Right lobe of liver (tissue), 6 donors: ENCODE results near the gene PRC1. TPM values are rescaled to one million over a fixed set of nuclear protein-coding genes. Genes with fewer than 3 reads are reported as not detected.

Experiments
- ATAC-seq, 4 donors: fragments of 200-7000 bp; cut with Tn5 transposase; one replicate each; pipeline ENCODE4 v1.9.1; 2020; ENCODE audit warnings: mild to moderate bottlenecking in 4 of 4, moderate library complexity in 4 of 4
- DNase-seq, 3 donors: peaks; one replicate each; pipeline ENCODE4 v3.0.0-alpha.2; 2020
- H3K27ac ChIP-seq, 3 donors: fragments of 200-600 bp; one replicate each; pipeline ENCODE4 v1.8.0; 2022
- H3K27me3 ChIP-seq, 2 donors: fragments of 200-600 bp; one replicate each; pipeline ENCODE4 v1.8.0; 2022
- H3K36me3 ChIP-seq, 4 donors: fragments of 200-600 bp; sonication (generic) in 1 of 4; one replicate each; pipeline versions ENCODE4 v1.5.1 to v1.8.0; 2017 to 2022; ENCODE audit warnings: control low read depth in 1 of 4
- H3K4me1 ChIP-seq, 4 donors: fragments of 200-600 bp; sonication (generic) in 1 of 4; one replicate each; pipeline versions ENCODE4 v1.5.1 to v1.8.0; 2017 to 2022; ENCODE audit warnings: control low read depth in 1 of 4
- H3K4me3 ChIP-seq, 3 donors: fragments of 200-600 bp; one replicate each; pipeline ENCODE4 v1.8.0; 2022
- H3K9me3 ChIP-seq, 4 donors: fragments of 200-600 bp; sonication (generic) in 1 of 4; one replicate each; pipeline versions ENCODE4 v1.5.1 to v1.8.0; 2017 to 2022; ENCODE audit warnings: control low read depth in 1 of 4
- POLR2A ChIP-seq: fragments of 450-650 bp; IDR thresholded peaks from one replicate; pipeline ENCODE4 v1.6.1; 2017; ENCODE audit warnings: antibody characterized with exemption, mild to moderate bottlenecking
- whole genome bisulfite sequencing: methylation state at CpG from one replicate; pipeline ENCODE4 v1.1.6; 2018; ENCODE audit warnings: low coverage, low lambda C conversion rate; ENCODE audit not compliant: insufficient coverage; ENCODE audit errors: missing lambda C conversion rate; 5-methylcytosine and 5-hydroxymethylcytosine counted together
- intact Hi-C, 2 donors: fragments of 100-400 bp; cut with DNase I; formaldehyde crosslinking; loops; one replicate each; pipeline versions ENCODE4 v1.11.2 to v1.14.1; 2022
- total RNA-seq, 6 experiments: library from RNA; depleted of rRNA in 2 of 6; stranded (reverse); fragments of >200 nt in 2 of 6; fragmentation: NEBNext Ultra II Directional in 3 of 6; extraction: Animal tissue kit (Norgen Biotek cat#: 25700) in 3 of 6; gene quantifications; one replicate each; pipeline versions ENCODE4 v1.1.0 to v1.2.4, GENCODE V29; 2016 to 2023
- TF ChIP-seq, protein P1 (sequence below), 4 donors: fragments of 200-600 bp in 3 of 4; fragments of 450-650 bp in 1 of 4; IDR thresholded peaks; one replicate each; pipeline versions ENCODE4 v1.5.1 to v1.8.0; 2016 to 2022; ENCODE audit warnings: antibody characterized with exemption in 4 of 4, mild to moderate bottlenecking in 2 of 4
- donor health status: DM: no; HTN: yes; CAD: no.
- donor health status: DM: no; HTN: no; CAD: no.
- donor health status: DM: no; HTN: no; CAD: no.
- donor health status: DM: no; HTN: yes; CAD: no.
- donor health status: DM: no; HTN: yes; CAD: no.

Gene PRC1
- total RNA-seq, 6 experiments from 2014 or later = 1.2 to 8.8 (median 4.3) TPM

DNA sequence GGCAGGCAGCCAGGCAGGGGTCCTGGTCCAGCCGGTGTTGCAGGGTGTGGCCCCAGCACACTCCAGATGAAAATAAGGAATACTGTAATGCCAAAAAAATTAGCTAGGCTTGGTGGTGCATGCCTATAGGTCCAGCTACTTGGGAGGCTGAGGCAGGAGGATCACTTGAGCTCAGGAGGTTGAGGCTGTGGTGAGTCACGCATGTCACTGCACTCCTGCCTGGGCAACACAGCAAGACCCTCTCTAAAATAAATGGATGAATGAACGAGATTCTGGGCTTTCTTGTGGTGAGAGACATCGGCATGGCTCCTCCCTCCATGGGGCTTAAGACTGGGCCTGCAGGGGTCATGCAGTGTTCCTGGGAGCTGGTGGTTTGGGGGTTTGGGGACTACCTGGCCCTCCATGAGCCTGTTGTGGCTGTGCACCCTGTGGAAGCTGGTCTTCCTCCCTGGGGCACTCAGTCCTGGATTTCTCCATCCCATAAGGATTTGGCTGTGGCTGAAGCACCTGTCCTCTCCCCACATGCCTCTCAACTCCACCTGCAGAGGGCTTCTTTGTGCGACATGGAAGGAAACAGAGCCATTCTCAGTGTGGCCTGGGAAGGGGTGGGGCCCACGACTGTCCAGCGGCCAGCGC lies 47.3 kb downstream of the PRC1 start:
- no peak overlapping the region for H3K27ac ChIP-seq
- H3K4me1 ChIP-seq = no peaks in the 10 kb centered on the region
- no peak overlapping the region for H3K4me3 ChIP-seq
- H3K27me3 ChIP-seq = no peaks in the 10 kb centered on the region
- WGBS = 88% methylated on average over 4 of the region's 8 CpGs
- no peak for ATAC-seq
- TF ChIP-seq POLR2A = no peak
- TF ChIP-seq, protein P1, sequence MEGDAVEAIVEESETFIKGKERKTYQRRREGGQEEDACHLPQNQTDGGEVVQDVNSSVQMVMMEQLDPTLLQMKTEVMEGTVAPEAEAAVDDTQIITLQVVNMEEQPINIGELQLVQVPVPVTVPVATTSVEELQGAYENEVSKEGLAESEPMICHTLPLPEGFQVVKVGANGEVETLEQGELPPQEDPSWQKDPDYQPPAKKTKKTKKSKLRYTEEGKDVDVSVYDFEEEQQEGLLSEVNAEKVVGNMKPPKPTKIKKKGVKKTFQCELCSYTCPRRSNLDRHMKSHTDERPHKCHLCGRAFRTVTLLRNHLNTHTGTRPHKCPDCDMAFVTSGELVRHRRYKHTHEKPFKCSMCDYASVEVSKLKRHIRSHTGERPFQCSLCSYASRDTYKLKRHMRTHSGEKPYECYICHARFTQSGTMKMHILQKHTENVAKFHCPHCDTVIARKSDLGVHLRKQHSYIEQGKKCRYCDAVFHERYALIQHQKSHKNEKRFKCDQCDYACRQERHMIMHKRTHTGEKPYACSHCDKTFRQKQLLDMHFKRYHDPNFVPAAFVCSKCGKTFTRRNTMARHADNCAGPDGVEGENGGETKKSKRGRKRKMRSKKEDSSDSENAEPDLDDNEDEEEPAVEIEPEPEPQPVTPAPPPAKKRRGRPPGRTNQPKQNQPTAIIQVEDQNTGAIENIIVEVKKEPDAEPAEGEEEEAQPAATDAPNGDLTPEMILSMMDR (IDR thresholded peaks at IDR 0.05) = no peak
- no peaks in the 10 kb centered on the region for H3K9me3 ChIP-seq
- intact Hi-C loops = no loop called here
- no peak for DNase-seq
- H3K36me3 ChIP-seq = peaks cover 0 to 78% (median 36%) of the 10 kb centered on the region in 4 donors

GRCh38 chr15:90946538-90946937 lies 47.8 kb downstream of the PRC1 start:
- intact Hi-C loops = no loop called here
- no peaks in the 10 kb centered on the region for H3K9me3 ChIP-seq
- H3K27ac ChIP-seq = no peak overlapping the region
- H3K4me1 ChIP-seq = no peaks in the 10 kb centered on the region
- TF ChIP-seq POLR2A = no peak
- TF ChIP-seq, protein P1 (IDR thresholded peaks at IDR 0.05) = no peak
- peak in 1 of 3 donors; percentile 44 for DNase-seq
- peaks cover 0 to 83% (median 38%) of the 10 kb centered on the region in 4 donors for H3K36me3 ChIP-seq
- WGBS = 90% methylated on average over 8 of the region's 16 CpGs
- no peaks in the 10 kb centered on the region for H3K27me3 ChIP-seq
- H3K4me3 ChIP-seq = no peak overlapping the region
- ATAC-seq = peak in 1 of 4 donors; percentile 14

DNA sequence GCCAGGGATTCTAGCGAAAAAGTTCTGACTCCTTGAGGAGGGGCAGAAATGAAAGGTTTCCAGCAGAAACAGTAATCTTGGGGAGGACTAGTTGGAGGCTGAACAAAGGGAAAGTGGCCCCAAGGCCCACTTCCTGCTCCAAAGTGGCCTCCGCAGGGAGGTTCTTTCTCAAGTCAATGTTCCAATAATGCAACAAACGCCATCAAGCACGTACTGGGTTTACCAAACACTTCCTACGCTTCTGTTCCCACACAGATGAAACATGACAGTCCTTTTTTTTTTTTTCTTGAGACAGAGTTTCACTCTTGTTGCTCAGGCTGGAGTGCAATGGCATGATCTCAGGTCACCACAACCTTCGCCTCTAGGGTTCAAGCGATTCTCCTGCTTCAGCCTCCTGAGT lies 49.2 kb downstream of the PRC1 start:
- no peaks in the 10 kb centered on the region for H3K9me3 ChIP-seq
- no peak overlapping the region for H3K4me3 ChIP-seq
- TF ChIP-seq POLR2A = no peak
- TF ChIP-seq, protein P1 (IDR thresholded peaks at IDR 0.05) = no peak
- no peak overlapping the region for H3K27ac ChIP-seq
- WGBS = 87% methylated on average over 5 of the region's 7 CpGs
- DNase-seq = peak in 1 of 3 donors; percentile 11
- H3K27me3 ChIP-seq = no peaks in the 10 kb centered on the region
- no peak for ATAC-seq
- H3K36me3 ChIP-seq = peaks cover 0 to 83% (median 46%) of the 10 kb centered on the region in 4 donors
- H3K4me1 ChIP-seq = no peaks in the 10 kb centered on the region
- intact Hi-C loops = no loop called here

GRCh38 chr15:90942354-90943120 lies 51.8 kb downstream of the PRC1 start:
- intact Hi-C loops = no loop called here
- TF ChIP-seq, protein P1 (IDR thresholded peaks at IDR 0.05) = no peak
- no peak for TF ChIP-seq POLR2A
- Histone ChIP-seq H3K27ac (no peak overlapping the region), H3K4me3 (no peak overlapping the region), H3K4me1 (no peaks in the 10 kb centered on the region), H3K36me3 (peaks cover 0 to 77% (median 41%) of the 10 kb centered on the region in 4 donors), H3K9me3 (no peaks in the 10 kb centered on the region), H3K27me3 (no peaks in the 10 kb centered on the region)
- ATAC-seq (no peak), DNase-seq (peak in 1 of 3 donors; percentile 21)
- 90% methylated on average over 7 of the region's 12 CpGs for WGBS
